Fibroblast of peridontal ligament (primary cell): ENCODE results near the gene GRM7.
"Not testable (repeated sequence)": the region's sequence is repeated elsewhere in the genome, so short reads cannot be mapped to it uniquely, and the experiment has no call there.

Source experiments
- DNase-seq: peaks from one replicate; pipeline ENCODE4 v3.0.0-alpha.2; 2010; ENCODE audit errors: extremely low read depth

The GRM7 gene

GRCh38 chr3:6860954-6861624 is at the start of gene GRM7:
Gene GRM7, plus strand, starts transcription at chr3:6861115.
- no peak for DNase-seq

DNA sequence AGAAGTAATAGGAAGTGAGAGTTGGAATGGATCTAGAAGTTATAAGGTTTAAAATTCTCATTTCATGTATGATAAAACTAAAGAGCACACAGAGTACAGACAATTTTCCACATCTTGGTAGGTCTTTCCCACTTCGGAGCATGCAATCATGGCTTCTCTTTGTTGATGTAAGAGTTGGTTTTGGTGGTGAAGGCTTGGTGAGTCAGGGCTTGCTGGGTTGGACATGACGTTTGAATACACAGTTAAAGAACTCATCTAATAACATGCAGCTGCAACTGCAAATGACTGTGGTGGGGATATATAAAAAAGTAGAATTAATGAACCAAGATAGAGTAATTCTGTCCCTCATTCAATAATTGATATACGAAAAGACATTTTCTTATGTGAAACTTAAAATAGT is 39.5 kb upstream of the GRM7 start:
- DNase-seq: peak; percentile 42

- no peak for DNase-seq
Measured at GRCh38 chr3:6825524-6825923, 35.4 kb upstream of the GRM7 start.

DNA sequence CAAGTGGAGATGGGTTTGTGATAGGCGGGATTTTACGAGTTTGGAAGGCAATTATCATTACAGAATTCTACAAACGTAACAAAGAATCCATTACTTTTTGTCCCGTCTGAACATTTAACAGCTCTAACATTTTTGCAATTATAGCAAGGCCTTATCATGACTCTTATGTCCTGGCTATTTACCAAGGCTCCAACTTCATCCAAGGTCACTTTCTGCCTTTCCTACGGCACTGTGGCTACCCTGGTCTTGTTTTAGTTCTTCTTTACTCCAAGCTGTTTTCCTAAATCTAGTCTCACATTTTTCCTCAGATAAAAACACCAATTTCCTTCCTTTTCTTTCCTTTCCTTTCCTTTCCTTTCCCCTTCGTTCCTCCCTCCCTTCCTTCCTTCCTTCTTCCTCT is 33.5 kb upstream of the GRM7 start:
- DNase-seq: no peak

- no peak for DNase-seq
Measured at GRCh38 chr3:6844723-6845122, 16.2 kb upstream of the GRM7 start.

DNA sequence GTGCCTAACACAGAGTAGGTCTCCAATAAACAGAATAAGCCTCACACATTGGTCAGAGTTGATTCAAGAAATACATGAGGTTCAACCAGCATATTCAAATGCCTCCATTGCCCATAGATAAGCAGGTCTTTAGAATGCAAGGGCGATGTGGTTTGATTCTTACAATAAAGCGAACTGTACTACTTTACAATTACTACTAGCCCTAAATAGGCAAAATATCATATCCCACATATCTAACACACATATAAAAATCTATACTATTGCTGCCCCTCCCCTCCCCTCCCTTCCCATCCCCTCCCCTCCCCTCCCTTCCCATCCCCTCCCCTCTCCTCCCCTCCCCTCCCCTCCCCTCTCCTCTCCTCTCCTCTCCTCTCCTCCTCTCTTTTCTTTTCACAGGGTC is 6.7 kb upstream of the GRM7 start:
- DNase-seq: no peak

GRCh38 chr3:6857510-6857909 is 3.4 kb upstream of the GRM7 start:
- no peak for DNase-seq

DNA sequence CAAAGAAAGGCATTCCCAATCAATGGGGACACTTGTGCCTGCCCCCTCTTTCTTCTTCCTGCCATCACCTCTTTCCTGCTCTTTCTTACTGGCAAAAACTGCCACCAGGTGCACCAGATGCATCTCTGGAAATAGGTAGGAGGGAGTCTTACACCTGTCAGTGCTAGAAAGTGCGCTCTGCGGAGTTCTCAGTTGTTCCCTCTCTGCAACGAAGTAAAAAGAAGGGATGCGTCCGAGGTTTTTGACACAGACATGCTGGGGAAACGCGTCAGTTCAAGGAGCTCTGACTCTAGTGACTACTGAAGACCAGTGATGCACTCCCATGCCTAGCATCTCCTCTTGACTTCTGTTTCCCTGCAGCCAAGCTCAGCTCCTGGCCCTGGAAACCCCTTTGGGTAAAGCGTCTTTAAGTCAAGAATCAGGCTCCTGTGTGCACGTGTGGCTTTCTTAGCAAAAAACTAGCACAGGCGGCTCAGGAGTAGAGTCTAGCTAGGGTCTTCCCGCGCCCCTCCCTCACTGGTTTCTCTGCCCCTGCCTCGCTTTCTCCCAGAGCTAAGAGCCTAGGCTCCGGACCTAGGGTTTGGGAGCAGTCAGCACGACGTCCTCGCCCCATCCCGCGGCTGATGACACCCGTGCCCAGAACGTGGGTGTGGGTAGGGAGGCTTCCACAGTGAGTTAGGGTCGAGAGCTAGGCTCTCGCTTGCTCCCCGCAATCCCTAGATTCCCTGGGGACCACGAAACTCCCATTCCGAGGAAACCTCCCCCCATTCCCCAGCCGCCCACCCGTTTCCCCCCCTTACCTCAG is 564 bp upstream of the GRM7 start:
- no peak for DNase-seq

DNA sequence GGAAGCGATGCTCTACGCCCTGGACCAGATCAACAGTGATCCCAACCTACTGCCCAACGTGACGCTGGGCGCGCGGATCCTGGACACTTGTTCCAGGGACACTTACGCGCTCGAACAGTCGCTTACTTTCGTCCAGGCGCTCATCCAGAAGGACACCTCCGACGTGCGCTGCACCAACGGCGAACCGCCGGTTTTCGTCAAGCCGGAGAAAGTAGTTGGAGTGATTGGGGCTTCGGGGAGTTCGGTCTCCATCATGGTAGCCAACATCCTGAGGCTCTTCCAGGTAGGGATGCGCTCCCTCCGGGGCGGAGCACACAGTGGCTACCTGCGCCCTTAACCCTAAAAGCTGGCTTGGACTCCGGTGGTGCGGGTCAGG is 698 bp downstream of the GRM7 start:
- no peak for DNase-seq

GRCh38 chr3:6862041-6862879 is 1.3 kb downstream of the GRM7 start:
- DNase-seq: no peak

DNA sequence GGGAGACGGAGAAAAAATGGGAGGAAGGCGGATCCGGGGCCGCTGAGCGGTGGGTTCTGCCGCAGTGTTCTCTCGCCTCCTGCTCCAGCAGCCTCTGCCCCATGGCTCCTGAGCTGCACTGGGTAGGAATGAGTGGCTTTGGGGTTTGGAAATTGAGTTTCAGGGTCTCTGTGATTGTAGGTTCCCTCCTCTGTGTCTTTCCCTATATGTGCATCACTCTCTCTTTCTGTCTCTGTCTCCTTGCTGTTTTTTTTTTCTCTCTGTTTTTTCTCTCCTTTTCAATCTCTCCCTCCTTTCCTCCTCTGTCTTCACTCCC is 1.9 kb downstream of the GRM7 start:
- DNase-seq: no peak

GRCh38 chr3:6867269-6867668 is 6.4 kb downstream of the GRM7 start:
- no peak for DNase-seq

GRCh38 chr3:6878731-6879130 is 17.8 kb downstream of the GRM7 start:
- no peak for DNase-seq

- no peak for DNase-seq
Measured at GRCh38 chr3:6912240-6912639, 51.3 kb downstream of the GRM7 start.

DNA sequence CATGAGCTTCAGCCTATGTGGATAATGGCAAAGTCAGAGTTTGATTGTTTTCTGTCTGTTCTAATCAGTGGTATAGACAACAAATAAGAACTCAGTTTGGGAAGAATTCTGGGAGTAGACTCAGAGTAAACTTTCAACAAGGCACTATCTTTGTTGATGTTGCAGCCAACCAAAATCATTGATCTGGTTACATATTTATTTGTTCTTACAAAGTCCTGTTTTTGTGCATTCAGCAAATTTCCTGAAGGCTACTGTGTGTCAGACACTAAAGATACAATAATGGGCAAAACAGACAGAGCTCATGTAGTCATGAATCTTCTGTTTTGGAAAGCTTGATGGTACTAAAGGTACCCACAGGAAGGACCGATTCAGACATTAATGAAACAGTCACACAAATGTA is 55.0 kb downstream of the GRM7 start:
- DNase-seq: no peak

- DNase-seq: no peak
Measured at GRCh38 chr3:6921066-6921465, 60.2 kb downstream of the GRM7 start.

DNA sequence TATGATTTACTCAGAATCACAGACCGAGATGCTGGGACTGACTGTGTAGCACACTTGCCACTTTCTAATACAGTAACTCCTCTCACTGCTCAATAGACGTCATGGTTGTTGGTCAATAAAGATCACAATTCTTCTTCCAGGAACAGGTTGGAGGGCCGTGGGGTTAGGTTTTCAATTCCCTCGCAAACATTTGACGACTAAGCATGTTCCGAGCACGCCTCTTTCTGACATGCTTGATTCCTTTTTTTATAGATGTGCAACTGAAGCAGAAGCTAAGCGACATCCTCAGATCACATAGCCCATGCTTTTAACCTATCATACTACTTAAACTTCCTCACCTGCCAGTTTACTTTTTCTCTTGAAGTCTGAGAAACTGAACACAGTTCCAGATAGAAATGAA is 61.0 kb downstream of the GRM7 start:
- no peak for DNase-seq

DNA sequence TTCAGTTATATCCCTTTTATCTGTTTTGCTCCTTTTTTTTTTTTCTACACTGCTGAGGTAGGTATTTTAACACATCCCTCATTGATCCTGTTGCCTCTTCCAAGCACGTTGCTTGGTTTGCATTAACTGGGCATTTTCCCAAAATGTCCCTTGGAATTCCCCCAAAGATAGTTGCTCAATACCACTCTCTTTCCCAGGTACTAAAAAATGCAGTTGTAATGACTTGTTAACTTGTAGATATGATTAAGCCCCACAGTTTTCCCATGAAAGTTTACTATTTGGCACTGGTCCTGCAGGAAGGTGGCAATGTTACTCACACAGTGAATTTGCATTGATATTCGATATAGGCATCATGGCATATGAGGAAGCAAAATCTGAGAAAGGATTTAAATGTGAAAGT is 67.1 kb downstream of the GRM7 start:
- DNase-seq: no peak

GRCh38 chr3:6929918-6930317 is 69.0 kb downstream of the GRM7 start:
- DNase-seq: no peak

DNA sequence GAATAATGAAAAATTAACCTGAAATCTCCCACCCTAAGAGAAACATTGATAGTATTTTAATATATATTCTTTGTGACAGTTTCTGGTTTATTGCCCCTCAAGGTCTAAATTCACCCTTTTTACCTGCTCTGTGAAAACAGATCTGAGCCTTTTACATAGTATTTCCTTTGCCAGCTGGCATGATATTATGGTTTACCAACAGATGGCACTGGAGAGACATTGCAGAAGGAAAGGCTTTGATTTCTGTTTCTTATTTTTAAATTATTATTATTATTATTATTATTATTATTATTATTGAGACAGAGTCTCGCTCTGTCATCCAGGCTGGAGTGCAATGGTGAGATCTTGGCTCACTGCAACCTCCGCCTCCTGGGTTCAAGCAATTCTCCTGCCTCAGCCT is 74.5 kb downstream of the GRM7 start:
- DNase-seq: not testable (repeated sequence)

- DNase-seq: no peak
Measured at GRCh38 chr3:6935970-6936369, 75.1 kb downstream of the GRM7 start.

GRCh38 chr3:6962801-6963200 is 101.9 kb downstream of the GRM7 start:
- DNase-seq: no peak

DNA sequence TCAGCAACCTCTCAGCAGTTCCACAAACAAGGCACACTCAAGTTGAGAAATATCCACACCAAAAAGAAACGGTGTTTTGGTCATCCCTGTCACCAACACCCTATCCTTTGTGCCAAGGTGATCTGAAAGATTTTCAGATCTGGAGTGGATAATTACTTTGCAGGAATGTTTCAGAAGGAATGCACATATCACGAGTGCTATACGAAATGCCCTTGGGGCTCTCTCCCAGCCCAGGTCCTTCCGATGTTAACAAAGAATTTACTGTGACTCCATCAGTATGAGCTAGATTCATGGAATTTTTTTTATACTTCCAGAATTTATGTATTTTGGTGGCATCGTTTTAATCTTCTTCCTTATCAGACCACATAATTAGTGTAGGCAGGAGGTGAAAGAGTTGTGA is 105.0 kb downstream of the GRM7 start:
- DNase-seq: no peak
